Measurements from ENCODE around the gene UBALD2. TPM values are rescaled to one million over a fixed set of nuclear protein-coding genes. Genes with fewer than 3 reads are reported as not detected.

UBALD2 gene
- polyA plus RNA-seq, 1 donor (not counting 4 experiments of a cell fraction or from before 2014, with no cell fraction given): 33.9 TPM

GRCh38 chr17:76234354-76234679 lies 30.8 kb upstream of the UBALD2 start:
- Histone ChIP-seq H3K9ac (ENCODE audit: control insufficient read depth, extremely low read depth, insufficient read depth, low read length) (no peak overlapping the region), H3K27me3 (ENCODE audit: control insufficient read depth, extremely low read depth, insufficient read depth, low read length) (peaks cover 27% of the 10 kb centered on the region), H3K4me2 (ENCODE audit: control insufficient read depth, extremely low read depth, insufficient read depth, low read depth, low read length) (no peak overlapping the region), H3K79me2 (ENCODE audit: control insufficient read depth, insufficient read depth, low read length) (no peaks in the 10 kb centered on the region), H3K4me3 (ENCODE audit: control insufficient read depth in 2 of 3, extremely low read depth in 1 of 3, insufficient read depth in 2 of 3, low read depth in 1 of 3, low read length in 3 of 3) (no peak overlapping the region), H3K27ac (ENCODE audit: control insufficient read depth, insufficient read depth, low read length) (no peak overlapping the region), H4K20me1 (ENCODE audit: control insufficient read depth, extremely low read depth, insufficient read depth, low read length) (no peaks in the 10 kb centered on the region), H3K9me1 (ENCODE audit: control insufficient read depth, extremely low read depth, insufficient read depth, low read length) (no peaks in the 10 kb centered on the region), H3K4me1 (ENCODE audit: control insufficient read depth, extremely low read depth, insufficient read depth, low read length) (no peaks in the 10 kb centered on the region), H3K9me3 (ENCODE audit: control insufficient read depth, low read depth, low read length) (no peaks in the 10 kb centered on the region), H2AFZ (ENCODE audit: control insufficient read depth, low read length) (no peak overlapping the region), H3K36me3 (ENCODE audit: control insufficient read depth in 2 of 2, extremely low read depth in 1 of 2, insufficient read depth in 2 of 2, low read length in 2 of 2) (no peaks in the 10 kb centered on the region)
- FAIRE-seq (no peak), DNase-seq (ENCODE audit: low read depth, low spot score) (no peak)
- dilution Hi-C loops (cut with MboI; ENCODE audit: extremely low pct_ligation_motif_present, low sequenced_read_pairs): no loop called here
- no peak for TF ChIP-seq EZH2 (IDR thresholded peaks at IDR 0.05; ENCODE audit: low read length)

DNA sequence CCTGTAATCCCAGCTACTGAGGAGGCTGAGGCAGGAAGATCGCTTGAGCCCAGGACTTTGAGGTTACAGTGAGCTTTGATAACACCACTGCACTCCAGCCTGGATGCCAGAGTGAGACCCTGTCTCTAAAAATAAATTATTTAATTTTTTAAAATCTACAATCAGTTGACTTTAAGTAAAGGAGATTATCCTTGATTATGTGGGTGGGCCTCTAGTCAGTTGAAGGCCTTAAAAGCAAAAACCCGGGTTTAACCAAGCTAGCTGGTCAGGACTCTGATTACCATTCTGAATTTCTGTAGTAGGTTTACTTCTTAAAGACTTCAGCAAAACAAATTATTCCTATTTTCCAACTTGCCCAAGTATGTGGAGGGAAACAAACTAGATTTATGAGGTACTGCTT lies 29.3 kb upstream of the UBALD2 start:
- dilution Hi-C loops (cut with MboI; ENCODE audit: extremely low pct_ligation_motif_present, low sequenced_read_pairs): no loop called here
- H3K27ac ChIP-seq (ENCODE audit: control insufficient read depth, insufficient read depth, low read length): no peak overlapping the region

More for the DNA sequence above, 29.3 kb upstream of the UBALD2 start:
- Histone ChIP-seq H3K4me1 (ENCODE audit: control insufficient read depth, extremely low read depth, insufficient read depth, low read length) (peaks cover 1% of the 10 kb centered on the region), H3K9me1 (ENCODE audit: control insufficient read depth, extremely low read depth, insufficient read depth, low read length) (no peaks in the 10 kb centered on the region), H3K27me3 (ENCODE audit: control insufficient read depth, extremely low read depth, insufficient read depth, low read length) (peaks cover 29% of the 10 kb centered on the region), H3K36me3 (ENCODE audit: control insufficient read depth in 2 of 2, extremely low read depth in 1 of 2, insufficient read depth in 2 of 2, low read length in 2 of 2) (no peaks in the 10 kb centered on the region), H3K79me2 (ENCODE audit: control insufficient read depth, insufficient read depth, low read length) (no peaks in the 10 kb centered on the region), H4K20me1 (ENCODE audit: control insufficient read depth, extremely low read depth, insufficient read depth, low read length) (no peaks in the 10 kb centered on the region), H2AFZ (ENCODE audit: control insufficient read depth, low read length) (no peak overlapping the region), H3K9ac (ENCODE audit: control insufficient read depth, extremely low read depth, insufficient read depth, low read length) (no peak overlapping the region), H3K9me3 (ENCODE audit: control insufficient read depth, low read depth, low read length) (no peaks in the 10 kb centered on the region), H3K4me3 (ENCODE audit: control insufficient read depth in 2 of 3, extremely low read depth in 1 of 3, insufficient read depth in 2 of 3, low read depth in 1 of 3, low read length in 3 of 3) (no peak overlapping the region), H3K4me2 (ENCODE audit: control insufficient read depth, extremely low read depth, insufficient read depth, low read depth, low read length) (no peak overlapping the region)
- FAIRE-seq (no peak), DNase-seq (ENCODE audit: low read depth, low spot score) (no peak)
- TF ChIP-seq CTCF (optimal IDR thresholded peaks at IDR 0.05 in 1 of 3, IDR thresholded peaks at IDR 0.05 in 1 of 3, conservative IDR thresholded peaks at IDR 0.05 in 1 of 3; ENCODE audit: extremely low read depth in 1 of 3, insufficient read depth in 2 of 3, low read length in 3 of 3) (no peak), EZH2 (IDR thresholded peaks at IDR 0.05; ENCODE audit: low read length) (no peak)

Measured in keratinocyte (primary cell).